Mesangial cell (primary cell): ENCODE data around the gene GCNA. TPM values are rescaled to one million over a fixed set of nuclear protein-coding genes. Genes with fewer than 3 reads are reported as not detected.

Experiments used
- total RNA-seq: library from RNA; depleted of rRNA; stranded (reverse); fragments of >200 nt; gene quantifications from 2 replicates; pipeline ENCODE4 v1.2.3, GENCODE V29; 2015

Gene GCNA
- 0.63 and 0.65 TPM in 2 replicates for total RNA-seq

GRCh38 chrX:71578253-71579135 lies at the start of gene GCNA:
GCNA (plus strand) TSS chrX:71578437; CDS start chrX:71580822, 2,385 bp downstream.

GRCh38 chrX:71532753-71533425 lies 45.3 kb upstream of the GCNA start, which contains the start of gene OGT:
OGT (plus strand) TSS chrX:71533104; CDS start chrX:71533300, 196 bp downstream.

GRCh38 chrX:71618303-71618721 lies 40.1 kb downstream of the GCNA start, which contains the start of gene CXCR3:
CXCR3 (minus strand) TSS chrX:71618511; CDS start chrX:71618449, 62 bp downstream.

Other genes starting within 250 kb of the GCNA start
- 8.5 and 17.6 TPM in 2 replicates for gene TAF1, start 212.1 kb upstream of the GCNA start, total RNA-seq
- gene OGT, start 45.3 kb upstream of the GCNA start, total RNA-seq: 27.4 and 73.7 TPM in 2 replicates
- gene CXCR3, start 40.1 kb downstream of the GCNA start, total RNA-seq: not detected in 2 replicates
- not detected in 2 replicates for gene CXorf49, start 139.8 kb downstream of the GCNA start, total RNA-seq
- not detected in 2 replicates for gene CXorf49B, start 184.9 kb downstream of the GCNA start, total RNA-seq